Sciatic nerve (tissue), 2 donors: ENCODE measurements around the gene SERINC4. TPM values are rescaled to one million over a fixed set of nuclear protein-coding genes. Genes with fewer than 3 reads are reported as not detected.
"Not testable (repeated sequence)": the region's sequence is repeated elsewhere in the genome, so short reads cannot be mapped to it uniquely, and the experiment has no call there.

ENCODE experiments used
- ATAC-seq: fragments of 200-7000 bp; cut with Tn5 transposase; one replicate; pipeline ENCODE4 v1.9.1; 2020; ENCODE audit warnings: mild to moderate bottlenecking, moderate library complexity
- DNase-seq: peaks from one replicate; pipeline ENCODE4 v3.0.0-alpha.2; 2020; ENCODE audit warnings: low spot score
- intact Hi-C: fragments of 100-400 bp; cut with DNase I; formaldehyde crosslinking; loops from one replicate; pipeline ENCODE4 v1.14.2; 2022
- microRNA-seq: library from miRNA; unstranded; fragments of <30 nt; microRNA quantifications from one replicate; pipeline ENCODE4 v1.2.0, GENCODE V29; 2020
- total RNA-seq: library from RNA; stranded (reverse); fragmentation: NEBNext Ultra II Directional; extraction: Animal tissue kit (Norgen Biotek cat#: 25700); gene quantifications from one replicate; pipeline ENCODE4 v1.2.1, GENCODE V29; 2021
- donor health status: DM: no; HTN: no; CAD: no.
- donor health status: DM: no; HTN: no; CAD: no.

Gene SERINC4
- total RNA-seq, 1 donor from 2014 or later = 0.31 TPM

DNA sequence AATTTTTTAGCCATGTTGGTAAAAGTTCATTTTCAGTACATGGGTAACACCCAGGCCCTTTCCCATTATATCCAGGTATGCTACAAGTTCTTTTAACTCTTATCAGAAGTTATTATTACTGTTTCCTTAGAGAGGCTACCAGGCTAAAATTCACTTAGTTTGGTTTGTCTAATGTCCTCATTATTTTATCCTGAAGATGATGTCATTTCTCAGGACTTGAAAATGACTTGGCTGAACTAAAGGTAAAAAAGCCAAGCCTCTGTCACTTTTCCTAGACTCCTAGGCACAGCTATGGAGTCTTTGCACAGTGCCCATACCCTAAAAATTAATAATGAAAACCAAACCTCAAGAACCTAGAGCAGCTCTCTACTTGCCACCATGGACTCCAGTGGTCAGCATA lies 27.4 kb downstream of the SERINC4 start:
- intact Hi-C loops = no loop called here
- DNase-seq = no peak
- ATAC-seq = no peak

DNA sequence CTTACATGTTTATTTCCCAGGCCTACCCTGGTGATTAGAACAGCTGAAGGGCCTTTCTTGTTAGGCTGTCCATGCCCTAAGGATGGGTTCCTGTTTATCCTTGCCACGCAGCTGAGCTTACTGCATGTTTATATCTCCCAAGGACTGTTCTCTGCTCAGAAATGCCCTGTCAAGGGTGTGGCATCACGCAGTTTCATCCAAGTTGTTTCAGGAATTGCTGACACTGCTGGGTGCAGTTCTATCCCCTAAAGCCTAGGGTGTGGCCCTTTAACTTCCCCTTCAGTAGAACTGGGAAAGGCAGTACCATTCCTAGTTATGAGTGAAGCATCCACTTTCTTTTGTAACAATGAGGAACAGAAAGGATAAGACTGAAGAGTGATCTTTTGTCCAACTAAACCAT lies 28.2 kb downstream of the SERINC4 start:
- ATAC-seq = peak; percentile 30
- intact Hi-C loops = no loop called here
- no peak for DNase-seq

- ATAC-seq (peak; percentile 62), DNase-seq (no peak)
- intact Hi-C loops = no loop called here
These were observed 30.3 kb downstream of the SERINC4 start for GRCh38 chr15:43769584-43770228.

DNA sequence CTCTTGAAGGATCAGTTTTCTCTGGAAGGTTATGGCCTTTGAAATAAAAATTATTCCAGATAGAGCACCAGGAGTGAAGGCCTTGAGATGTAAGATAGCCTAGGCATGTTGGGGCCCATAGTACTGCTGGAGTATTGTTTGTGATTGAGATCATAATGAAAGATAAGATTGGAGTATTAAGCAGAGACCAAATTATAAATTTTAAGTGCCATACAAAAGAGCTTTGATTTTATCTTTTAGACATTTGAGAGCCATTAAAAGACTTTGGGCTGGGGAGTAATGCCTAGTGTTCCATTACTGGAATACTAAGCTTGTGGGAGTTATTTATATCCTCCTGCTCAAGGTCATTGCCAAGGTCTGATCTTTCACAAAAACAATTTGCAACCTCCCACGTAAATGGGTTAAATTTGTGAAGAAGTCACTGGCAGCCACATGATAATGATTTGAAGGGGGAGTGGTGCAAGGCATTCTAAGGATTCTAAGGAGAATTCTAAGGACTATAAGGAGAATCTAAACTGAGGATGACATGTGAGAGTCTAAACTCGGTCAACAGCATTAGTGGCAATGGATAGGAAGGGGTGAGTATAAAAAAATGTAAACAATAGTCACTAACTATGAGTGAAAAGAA lies 36.1 kb downstream of the SERINC4 start:
- DNase-seq = no peak

GRCh38 chr15:43762824-43763223 lies 37.2 kb downstream of the SERINC4 start:
- intact Hi-C loops = no loop called here
- DNase-seq = no peak
- no peak for ATAC-seq

More for the DNA sequence above, 36.1 kb downstream of the SERINC4 start:
- ATAC-seq = no peak
- intact Hi-C loops = no loop called here

DNA sequence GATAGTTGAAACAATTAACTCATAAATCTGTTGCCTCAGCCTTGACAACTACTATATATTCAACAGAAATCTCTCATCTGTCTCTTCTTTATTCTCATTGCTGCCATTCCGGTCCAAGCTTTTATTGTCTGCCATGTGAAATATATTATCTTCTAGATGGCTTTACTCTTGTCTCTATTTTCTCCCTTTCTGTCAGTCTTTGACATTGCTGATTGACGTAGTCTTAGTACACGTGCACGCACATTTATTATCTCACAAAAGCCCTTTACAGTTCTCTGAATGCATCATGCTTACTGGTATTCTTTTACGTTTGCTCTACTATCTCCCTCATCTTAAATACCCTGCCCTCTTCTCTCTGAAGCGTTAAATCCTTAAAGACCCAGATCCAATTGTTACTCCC lies 48.1 kb downstream of the SERINC4 start:
- intact Hi-C loops = no loop called here
- DNase-seq (no peak), ATAC-seq (no peak)

DNA sequence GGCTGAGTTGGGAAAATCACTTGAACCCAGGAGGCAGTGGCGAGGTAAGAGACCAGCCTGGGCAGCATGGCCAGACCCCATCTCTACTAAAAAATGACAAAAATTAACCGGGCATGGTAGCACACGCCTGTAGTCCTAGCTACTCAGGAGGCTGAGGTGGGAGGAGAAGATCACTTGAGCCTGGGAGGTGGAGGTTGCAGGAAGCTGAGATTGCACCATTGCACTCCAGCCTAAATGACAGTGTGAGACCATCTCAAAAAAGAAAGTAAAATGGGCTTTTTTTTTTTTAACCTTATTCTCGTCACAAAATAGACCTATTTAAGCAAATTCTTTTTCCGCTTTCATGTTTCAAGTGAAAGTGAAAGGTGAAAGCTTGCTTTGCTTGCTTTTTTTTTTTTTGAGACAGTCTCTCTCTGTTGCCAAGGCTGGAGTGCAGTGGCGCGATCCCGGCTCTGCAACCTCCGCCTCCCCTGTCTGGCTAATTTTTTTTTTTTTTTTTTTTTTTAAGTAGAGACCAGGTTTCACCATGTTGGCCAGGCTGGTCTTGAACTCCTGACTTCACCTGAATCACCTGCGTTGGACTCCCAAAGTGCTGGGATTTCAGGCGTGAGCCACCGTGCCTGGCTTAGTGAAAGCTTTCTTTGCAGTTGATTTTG lies 50.2 kb downstream of the SERINC4 start:
- no peak for ATAC-seq

GRCh38 chr15:43748376-43748775 lies 51.6 kb downstream of the SERINC4 start:
- intact Hi-C loops = no loop called here
- DNase-seq (no peak), ATAC-seq (no peak)

More for the DNA sequence above, 50.2 kb downstream of the SERINC4 start:
- intact Hi-C loops = no loop called here
- DNase-seq = no peak

DNA sequence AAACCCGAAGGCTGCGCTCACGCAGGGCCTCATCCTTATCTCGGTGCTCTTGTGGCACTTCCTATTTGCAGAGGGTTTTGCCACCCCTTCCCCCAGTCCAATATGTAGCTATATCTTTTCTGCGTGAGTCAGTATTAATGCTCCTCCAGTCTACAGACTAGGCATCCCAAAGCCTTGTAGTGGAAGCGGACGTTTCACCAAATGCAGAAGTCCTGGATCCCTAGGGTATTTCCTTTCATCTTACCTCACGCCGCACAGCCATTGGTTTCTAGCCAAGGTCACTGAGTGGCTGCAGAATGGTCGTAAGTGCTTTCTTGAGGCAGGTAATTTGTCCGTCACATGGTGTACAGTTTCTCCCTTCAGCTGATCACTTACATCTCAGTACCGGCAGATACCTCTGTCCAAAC lies 53.1 kb downstream of the SERINC4 start:
- DNase-seq, intact Hi-C loops: not testable (repeated sequence)
- ATAC-seq = peak; percentile 27

- peak; percentile 98 for ATAC-seq
- intact Hi-C loops = not testable (repeated sequence)
- DNase-seq = peak; percentile 96
These were observed 53.6 kb downstream of the SERINC4 start, which contains the start of gene PDIA3 for GRCh38 chr15:43746245-43746902. Gene PDIA3, plus strand, starts transcription at chr15:43746438. Its CDS starts 102 bp downstream, at chr15:43746540.

Small RNAs within 50 kb of the gene (microRNA-seq; reads per million reads assigned to microRNA genes)
- not detected for gene MIR1282

Other genes starting within 250 kb of the SERINC4 start
- 74.8 TPM for gene PPIP5K1, start 210.0 kb downstream of the SERINC4 start, total RNA-seq
- gene CKMT1B, start 206.2 kb downstream of the SERINC4 start, total RNA-seq = not detected
- 0.89 TPM for gene STRC, start 181.4 kb downstream of the SERINC4 start, total RNA-seq
- gene CATSPER2, start 151.4 kb downstream of the SERINC4 start, total RNA-seq = 12.5 TPM
- 0.36 TPM for gene CKMT1A, start 106.4 kb downstream of the SERINC4 start, total RNA-seq
- 194 TPM for gene PDIA3, start 53.8 kb downstream of the SERINC4 start, total RNA-seq
- 5.6 TPM for gene ELL3, start 23.3 kb downstream of the SERINC4 start, total RNA-seq
- 656 TPM for gene SERF2, start 7.9 kb downstream of the SERINC4 start, total RNA-seq
- 13.6 TPM for gene HYPK, start 379 bp upstream of the SERINC4 start, total RNA-seq
- 17.3 TPM for gene MFAP1, start 24.5 kb upstream of the SERINC4 start, total RNA-seq
- gene WDR76, start 26.8 kb upstream of the SERINC4 start, total RNA-seq = 5.1 TPM